CD4-positive, alpha-beta T cell (primary cell): ENCODE measurements around the gene RAI1. TPM values are rescaled to one million over a fixed set of nuclear protein-coding genes. Genes with fewer than 3 reads are reported as not detected.

Experiments
- ATAC-seq: fragments of 200-7000 bp; cut with Tn5 transposase; one replicate; pipeline ENCODE4 v1.10.0; 2022; ENCODE audit warnings: mild to moderate bottlenecking; ENCODE audit not compliant: poor library complexity
- CTCF ChIA-PET: fragments of 350-600 bp; sonication (Branson Sonifier 250); formaldehyde crosslinking; loops from one replicate; lab custom pipeline; 2021; ENCODE audit warnings: antibody characterized with exemption, inconsistent platforms; lab: Charles Lee
- POLR2A ChIA-PET: fragments of 350-600 bp; sonication (Branson Sonifier 250); formaldehyde crosslinking; loops from one replicate; lab custom pipeline; 2021; ENCODE audit warnings: antibody characterized with exemption, inconsistent platforms; lab: Charles Lee
- DNase-seq, 14 experiments: peaks; one replicate each; pipeline ENCODE4 v3.0.0-alpha.2; 2013 to 2020; ENCODE audit warnings: mixed read lengths in 2 of 14
- H3K27ac ChIP-seq, 2 donors: one replicate each; pipeline versions ENCODE4 v1.5.1 to v1.7.0; 2013; ENCODE audit warnings: low read length in 2 of 2, low read depth in 1 of 2, mild to moderate bottlenecking in 1 of 2
- H3K27me3 ChIP-seq, 2 experiments: 1 replicate in 1 of 2; 2 replicates in 1 of 2; pipeline versions ENCODE4 v1.6.1 to v1.7.0; 2013; ENCODE audit warnings: low read length in 2 of 2, control low read depth in 1 of 2, mild to moderate bottlenecking in 1 of 2, moderate library complexity in 1 of 2; ENCODE audit not compliant: insufficient read depth in 2 of 2, control insufficient read depth in 1 of 2
- H3K36me3 ChIP-seq: one replicate; pipeline ENCODE4 v1.6.1; 2013; ENCODE audit warnings: low read length, control low read depth; ENCODE audit not compliant: insufficient read depth
- H3K4me1 ChIP-seq: one replicate; pipeline ENCODE4 v1.6.1; 2013; ENCODE audit warnings: low read length, control low read depth; ENCODE audit not compliant: insufficient read depth
- H3K4me3 ChIP-seq: one replicate; pipeline ENCODE4 v1.5.1; 2013; ENCODE audit warnings: mild to moderate bottlenecking, low read length, moderate library complexity
- H3K9me3 ChIP-seq, 2 experiments: 1 replicate in 1 of 2; 2 replicates in 1 of 2; pipeline versions ENCODE4 v1.6.1 to v1.7.0; 2013; ENCODE audit warnings: low read length in 2 of 2, mild to moderate bottlenecking in 2 of 2, control low read depth in 1 of 2, moderate library complexity in 1 of 2; ENCODE audit not compliant: control insufficient read depth in 1 of 2, insufficient read depth in 1 of 2
- H3K27ac Mint-ChIP-seq: one replicate; pipeline ENCODE4 v1.8.0; 2020; ENCODE audit warnings: mixed read lengths
- H3K27me3 Mint-ChIP-seq: one replicate; pipeline ENCODE4 v1.8.0; 2021; ENCODE audit warnings: mixed read lengths
- H3K36me3 Mint-ChIP-seq: one replicate; pipeline ENCODE4 v1.8.0; 2021; ENCODE audit warnings: low read depth, mixed read lengths
- H3K4me1 Mint-ChIP-seq: one replicate; pipeline ENCODE4 v1.8.0; 2021; ENCODE audit warnings: low read depth, mixed read lengths
- H3K4me3 Mint-ChIP-seq: one replicate; pipeline ENCODE4 v1.8.0; 2020; ENCODE audit warnings: mild to moderate bottlenecking, mixed read lengths
- H3K9me3 Mint-ChIP-seq: one replicate; pipeline ENCODE4 v1.8.0; 2020; ENCODE audit warnings: mixed read lengths
- intact Hi-C, 2 experiments: fragments of 100-400 bp; cut with DNase I in 1 of 2; cut with micrococcal nuclease in 1 of 2; formaldehyde crosslinking; loops; one replicate each; pipeline versions ENCODE4 v1.15.1 to v1.9.0; 2023 to 2025; cut with DNase I, micrococcal nuclease
- total RNA-seq, 174 experiments: library from RNA in 2 of 174; stranded (reverse) in 2 of 174; gene quantifications; one replicate each; pipeline ENCODE4 v1.2.3 and lab custom pipeline; 2021 to 2026
- TF ChIP-seq, protein P1 (sequence below): fragments of 200-600 bp; IDR thresholded peaks from one replicate; pipeline ENCODE4 v1.8.0; 2022; ENCODE audit warnings: antibody characterized with exemption, mild to moderate bottlenecking

The RAI1 gene
- total RNA-seq, 2 experiments from 2014 or later = 19.3 to 25.2 TPM

DNA sequence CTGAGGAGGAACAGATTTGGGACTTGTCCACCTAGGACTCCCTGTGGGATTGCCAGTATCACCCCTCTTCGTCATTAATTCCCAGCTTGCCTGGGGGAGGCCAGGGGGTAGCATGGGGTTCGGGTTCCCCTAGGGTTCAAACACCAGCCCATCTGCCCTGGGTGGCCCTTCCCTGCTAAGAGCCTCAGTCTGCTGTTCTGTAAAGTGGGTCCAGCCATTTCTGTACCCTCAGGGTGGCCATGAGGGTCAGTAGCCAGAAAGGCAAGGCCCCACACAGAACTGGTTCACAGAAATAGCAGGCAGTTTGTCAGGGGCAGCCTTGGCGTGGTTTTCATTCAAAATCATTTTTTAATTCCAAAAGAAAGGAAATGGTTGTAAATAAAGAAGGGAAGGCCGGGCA lies 62.9 kb downstream of the RAI1 start:
- no peak for ATAC-seq
- ChIA-PET CTCF (no interaction called here), POLR2A (interaction anchor here (0.5 kb wide), 1 partner anchor 291 kb away, joined by 4 read pairs; no protein-coding TSS in a partner anchor)
- H3K4me3 Mint-ChIP-seq = no peak overlapping the region
- intact Hi-C loops = no loop called here
- H3K27me3 Mint-ChIP-seq = no peaks in the 10 kb centered on the region
- Histone ChIP-seq H3K4me1 (peaks cover 31% of the 10 kb centered on the region), H3K27me3 (no peaks in the 10 kb centered on the region), H3K4me3 (no peak overlapping the region), H3K9me3 (no peaks in the 10 kb centered on the region), H3K27ac (no peak overlapping the region), H3K36me3 (peaks cover 3% of the 10 kb centered on the region)
- no peak for DNase-seq
- H3K36me3 Mint-ChIP-seq = no peaks in the 10 kb centered on the region
- TF ChIP-seq, protein P1, sequence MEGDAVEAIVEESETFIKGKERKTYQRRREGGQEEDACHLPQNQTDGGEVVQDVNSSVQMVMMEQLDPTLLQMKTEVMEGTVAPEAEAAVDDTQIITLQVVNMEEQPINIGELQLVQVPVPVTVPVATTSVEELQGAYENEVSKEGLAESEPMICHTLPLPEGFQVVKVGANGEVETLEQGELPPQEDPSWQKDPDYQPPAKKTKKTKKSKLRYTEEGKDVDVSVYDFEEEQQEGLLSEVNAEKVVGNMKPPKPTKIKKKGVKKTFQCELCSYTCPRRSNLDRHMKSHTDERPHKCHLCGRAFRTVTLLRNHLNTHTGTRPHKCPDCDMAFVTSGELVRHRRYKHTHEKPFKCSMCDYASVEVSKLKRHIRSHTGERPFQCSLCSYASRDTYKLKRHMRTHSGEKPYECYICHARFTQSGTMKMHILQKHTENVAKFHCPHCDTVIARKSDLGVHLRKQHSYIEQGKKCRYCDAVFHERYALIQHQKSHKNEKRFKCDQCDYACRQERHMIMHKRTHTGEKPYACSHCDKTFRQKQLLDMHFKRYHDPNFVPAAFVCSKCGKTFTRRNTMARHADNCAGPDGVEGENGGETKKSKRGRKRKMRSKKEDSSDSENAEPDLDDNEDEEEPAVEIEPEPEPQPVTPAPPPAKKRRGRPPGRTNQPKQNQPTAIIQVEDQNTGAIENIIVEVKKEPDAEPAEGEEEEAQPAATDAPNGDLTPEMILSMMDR = no peak
- no peak overlapping the region for H3K27ac Mint-ChIP-seq
- H3K9me3 Mint-ChIP-seq = no peaks in the 10 kb centered on the region
- H3K4me1 Mint-ChIP-seq = peaks cover 29% of the 10 kb centered on the region

DNA sequence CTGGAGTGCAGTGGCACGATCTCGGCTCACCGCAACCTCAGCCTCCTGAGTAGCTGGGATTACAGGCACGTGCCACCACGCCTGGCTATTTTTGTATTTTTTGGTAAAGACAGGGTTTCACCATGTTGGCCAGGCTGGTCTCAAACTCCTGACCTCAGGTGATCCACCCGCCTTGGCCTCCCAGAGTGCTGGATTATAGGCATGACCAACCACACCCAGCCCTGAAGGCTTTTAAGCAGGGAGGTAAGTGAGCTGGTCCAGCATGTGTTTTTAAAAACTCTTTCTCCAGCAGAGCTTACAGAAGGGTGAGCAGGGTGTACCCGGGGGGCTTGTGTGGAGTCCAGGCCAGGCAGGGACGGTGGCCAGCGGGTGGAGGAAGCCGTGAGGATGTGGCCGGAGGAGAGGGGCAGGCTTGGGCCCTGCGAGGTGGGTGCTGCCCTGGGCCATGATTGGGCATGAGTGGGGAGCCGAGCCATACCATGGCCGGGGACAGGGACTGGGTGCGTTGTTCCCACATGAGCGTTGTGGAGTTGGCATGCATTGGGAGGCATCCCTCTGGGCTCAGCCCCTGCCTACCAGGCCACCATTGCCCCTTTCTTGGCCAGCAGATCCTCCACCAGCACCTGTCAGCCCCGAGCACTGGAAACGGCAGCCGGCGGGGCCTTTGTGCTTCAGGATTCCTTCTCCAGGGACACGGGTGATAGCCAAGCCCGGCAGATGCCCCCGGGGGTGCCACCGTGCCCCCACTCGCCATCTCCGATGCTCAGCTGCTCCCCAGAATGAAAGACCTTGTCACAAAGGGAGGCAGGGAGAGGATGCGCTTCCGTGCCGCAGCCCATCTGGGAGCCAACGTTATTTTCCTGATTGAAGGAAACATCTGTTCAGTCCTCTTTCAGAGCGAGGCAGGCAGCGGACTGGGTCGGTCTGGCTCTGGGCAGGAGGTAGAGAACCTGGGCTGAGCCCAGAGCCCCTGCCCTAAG lies 64.5 kb downstream of the RAI1 start:
- DNase-seq = no peak
- H3K4me1 ChIP-seq = peaks cover 31% of the 10 kb centered on the region
- H3K9me3 ChIP-seq = no peaks in the 10 kb centered on the region
- no peak for ATAC-seq
- CTCF ChIA-PET = no interaction called here
- peaks cover 3% of the 10 kb centered on the region for H3K36me3 ChIP-seq
- H3K4me3 ChIP-seq = no peak overlapping the region
- POLR2A ChIA-PET = no interaction called here
- H3K27ac ChIP-seq = no peak overlapping the region
- H3K4me3 Mint-ChIP-seq = no peak overlapping the region
- H3K9me3 Mint-ChIP-seq = no peaks in the 10 kb centered on the region
- TF ChIP-seq, protein P1 = no peak
- no peaks in the 10 kb centered on the region for H3K27me3 Mint-ChIP-seq
- H3K27me3 ChIP-seq = no peaks in the 10 kb centered on the region
- H3K36me3 Mint-ChIP-seq = no peaks in the 10 kb centered on the region
- intact Hi-C loops = no loop called here
- H3K27ac Mint-ChIP-seq = no peak overlapping the region
- H3K4me1 Mint-ChIP-seq = peaks cover 36% of the 10 kb centered on the region

DNA sequence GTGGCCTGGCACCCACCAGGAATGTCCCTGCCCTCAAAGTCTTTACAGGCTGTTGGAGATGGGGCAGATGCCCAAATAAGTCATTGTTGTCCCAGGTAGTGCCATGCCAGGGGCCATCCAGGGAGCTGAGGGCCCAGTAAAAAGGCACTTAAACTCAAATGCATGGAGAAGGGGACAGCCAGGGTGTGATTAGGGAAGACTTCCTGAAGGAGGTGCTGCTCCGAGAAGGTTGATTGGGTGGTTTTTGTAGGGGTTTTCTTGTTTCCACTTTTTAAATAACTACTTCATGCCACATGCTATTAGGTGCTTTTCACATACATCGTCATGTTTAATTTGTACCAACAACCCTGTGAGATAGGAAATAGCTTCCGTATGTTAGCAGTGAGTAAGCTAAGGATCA lies 66.9 kb downstream of the RAI1 start:
- Histone ChIP-seq H3K4me1 (peaks cover 44% of the 10 kb centered on the region), H3K36me3 (no peaks in the 10 kb centered on the region), H3K27me3 (no peaks in the 10 kb centered on the region), H3K4me3 (no peak overlapping the region), H3K27ac (no peak overlapping the region), H3K9me3 (no peaks in the 10 kb centered on the region)
- peak overlapping the region; percentile 59 for H3K27ac Mint-ChIP-seq
- TF ChIP-seq, protein P1 = no peak
- ATAC-seq (no peak), DNase-seq (no peak)
- CTCF ChIA-PET = no interaction called here
- no peaks in the 10 kb centered on the region for H3K9me3 Mint-ChIP-seq
- intact Hi-C loops = no loop called here
- no peaks in the 10 kb centered on the region for H3K36me3 Mint-ChIP-seq
- peaks cover 48% of the 10 kb centered on the region for H3K4me1 Mint-ChIP-seq
- no peaks in the 10 kb centered on the region for H3K27me3 Mint-ChIP-seq
- POLR2A ChIA-PET = no interaction called here
- H3K4me3 Mint-ChIP-seq = no peak overlapping the region
